Trophoblast cell (in vitro differentiated cells and primary cell): ENCODE results near the gene ARHGEF12.
"Not testable (repeated sequence)": the region's sequence is repeated elsewhere in the genome, so short reads cannot be mapped to it uniquely, and the experiment has no call there.

Experiments
- DNase-seq, 2 donors: peaks; one replicate each; pipeline ENCODE4 v3.0.0-alpha.2; 2016
- H2AFZ ChIP-seq: 2 replicates; pipeline ENCODE4 v1.6.1; 2013; ENCODE audit warnings: low read length, moderate library complexity, mild to moderate bottlenecking; ENCODE audit not compliant: insufficient read depth, poor library complexity
- H2AK5ac ChIP-seq: 2 replicates; pipeline ENCODE4 v1.6.1; 2013; ENCODE audit warnings: mild to moderate bottlenecking, low read length
- H2BK120ac ChIP-seq: 2 replicates; pipeline ENCODE4 v1.6.1; 2013; ENCODE audit warnings: low read length, mild to moderate bottlenecking, moderate library complexity; ENCODE audit not compliant: insufficient read depth, poor library complexity
- H2BK12ac ChIP-seq: 2 replicates; pipeline ENCODE4 v1.6.1; 2013; ENCODE audit warnings: mild to moderate bottlenecking, low read length, moderate library complexity
- H2BK5ac ChIP-seq: 2 replicates; pipeline ENCODE4 v1.6.1; 2013; ENCODE audit warnings: low read length, low read depth, moderate library complexity, mild to moderate bottlenecking; ENCODE audit not compliant: poor library complexity
- H3K14ac ChIP-seq: 2 replicates; pipeline ENCODE4 v1.6.1; 2013; ENCODE audit warnings: mild to moderate bottlenecking, low read length
- H3K18ac ChIP-seq: 2 replicates; pipeline ENCODE4 v1.6.1; 2013; ENCODE audit warnings: mild to moderate bottlenecking, low read length
- H3K23ac ChIP-seq: 2 replicates; pipeline ENCODE4 v1.6.1; 2013; ENCODE audit warnings: low read length
- H3K27ac ChIP-seq: 2 replicates; pipeline ENCODE4 v1.5.1; 2013; ENCODE audit warnings: low read depth, mild to moderate bottlenecking, inconsistent platforms, low read length, moderate library complexity
- H3K27me3 ChIP-seq: 2 replicates; pipeline ENCODE4 v1.6.1; 2013; ENCODE audit warnings: inconsistent platforms, mild to moderate bottlenecking, low read length, moderate library complexity; ENCODE audit not compliant: insufficient read depth
- H3K36me3 ChIP-seq, 2 experiments: 1 replicate in 1 of 2; 2 replicates in 1 of 2; pipeline ENCODE4 v1.6.1; 2013; ENCODE audit warnings: low read length in 2 of 2, mild to moderate bottlenecking in 2 of 2, moderate library complexity in 1 of 2; ENCODE audit not compliant: insufficient read depth in 2 of 2, control insufficient read depth in 1 of 2
- H3K4ac ChIP-seq: 2 replicates; pipeline ENCODE4 v1.6.1; 2013; ENCODE audit warnings: low read depth, mild to moderate bottlenecking, low read length, moderate library complexity
- H3K4me1 ChIP-seq, 2 experiments: 1 replicate in 1 of 2; 2 replicates in 1 of 2; pipeline ENCODE4 v1.6.1; 2013; ENCODE audit warnings: low read length in 2 of 2, mild to moderate bottlenecking in 2 of 2, moderate library complexity in 1 of 2; ENCODE audit not compliant: insufficient read depth in 2 of 2, control insufficient read depth in 1 of 2
- H3K4me2 ChIP-seq: 2 replicates; pipeline ENCODE4 v1.6.1; 2013; ENCODE audit warnings: inconsistent platforms, mild to moderate bottlenecking, low read length, moderate library complexity
- H3K4me3 ChIP-seq: 2 replicates; pipeline ENCODE4 v1.5.1; 2013; ENCODE audit warnings: mild to moderate bottlenecking, low read depth, low read length, inconsistent platforms
- H3K79me1 ChIP-seq: one replicate; pipeline ENCODE4 v1.6.1; 2013; ENCODE audit warnings: low read length
- H3K79me2 ChIP-seq: 2 replicates; pipeline ENCODE4 v1.6.1; 2013; ENCODE audit warnings: low read length, mild to moderate bottlenecking; ENCODE audit not compliant: control insufficient read depth, insufficient read depth, poor library complexity
- H3K9ac ChIP-seq: 2 replicates; pipeline ENCODE4 v1.6.1; 2013; ENCODE audit warnings: mild to moderate bottlenecking, low read length
- H3K9me3 ChIP-seq: 2 replicates; pipeline ENCODE4 v1.6.1; 2013; ENCODE audit warnings: low read depth, mild to moderate bottlenecking, control low read depth, inconsistent platforms, low read length; ENCODE audit not compliant: insufficient read depth
- H4K12ac ChIP-seq: 2 replicates; pipeline ENCODE4 v1.6.1; 2013; ENCODE audit warnings: low read depth, mild to moderate bottlenecking, low read length, moderate library complexity
- H4K8ac ChIP-seq: 2 replicates; pipeline ENCODE4 v1.6.1; 2013; ENCODE audit warnings: low read depth, mild to moderate bottlenecking, low read length, moderate library complexity
- H4K91ac ChIP-seq: one replicate; pipeline ENCODE4 v1.6.1; 2013; ENCODE audit warnings: low read depth, mild to moderate bottlenecking, low read length, moderate library complexity
- WGBS: extraction: QIAGEN DNeasy Blood & Tissue Kit; methylation state at CpG from one replicate; pipeline ENCODE4 v1.1.7; 2013; ENCODE audit warnings: missing lambda C conversion rate; ENCODE audit not compliant: insufficient read length, insufficient coverage; ENCODE audit errors: extremely low coverage; 5-methylcytosine and 5-hydroxymethylcytosine counted together

ARHGEF12 gene

GRCh38 chr11:120501976-120502755 lies 166.0 kb downstream of the ARHGEF12 start:
- Histone ChIP-seq H4K91ac (no peak overlapping the region), H3K79me1 (no peaks in the 10 kb centered on the region), H3K9me3 (no peaks in the 10 kb centered on the region), H4K12ac (no peak overlapping the region), H2AFZ (no peak overlapping the region), H3K36me3 (no peaks in the 10 kb centered on the region), H4K8ac (no peak overlapping the region), H2AK5ac (no peak overlapping the region), H3K27ac (no peak overlapping the region), H3K4ac (no peak overlapping the region), H3K4me1 (no peaks in the 10 kb centered on the region), H3K9ac (no peak overlapping the region), H3K14ac (no peak overlapping the region), H3K18ac (no peak overlapping the region), H3K23ac (no peak overlapping the region), H3K4me3 (no peak overlapping the region), H2BK12ac (no peak overlapping the region), H2BK5ac (no peak overlapping the region), H3K4me2 (no peak overlapping the region), H3K27me3 (no peaks in the 10 kb centered on the region), H3K79me2 (no peaks in the 10 kb centered on the region), H2BK120ac (no peak overlapping the region)
- no CpG with 5 or more reads among the region's 5 CpGs for WGBS
- DNase-seq = peak in 1 of 2 donors; percentile 9

DNA sequence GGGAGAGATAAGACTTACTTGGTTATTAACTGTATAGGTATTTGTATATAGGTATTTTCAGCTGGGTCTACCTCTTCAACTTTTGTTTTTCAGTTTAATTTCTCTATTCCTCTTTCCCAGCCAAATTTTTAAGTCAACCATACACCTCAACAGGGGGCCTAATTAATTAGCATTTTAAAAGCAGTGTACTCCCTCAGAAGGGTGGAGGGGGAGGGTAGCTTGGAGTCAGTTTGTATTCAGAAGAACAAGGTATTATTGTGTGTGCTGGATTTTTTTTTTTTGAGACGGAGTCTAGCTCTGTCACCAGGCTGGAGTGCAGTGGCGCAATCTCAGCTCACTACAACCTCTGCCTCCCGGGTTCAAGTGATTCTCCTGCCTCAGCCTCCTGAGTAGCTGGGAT lies 167.3 kb downstream of the ARHGEF12 start:
- no CpG with 5 or more reads among the region's 3 CpGs for WGBS
- DNase-seq, H3K36me3 ChIP-seq, H2BK120ac ChIP-seq, H4K12ac ChIP-seq, H2AK5ac ChIP-seq, H3K14ac ChIP-seq, H2AFZ ChIP-seq, H3K27me3 ChIP-seq, H3K23ac ChIP-seq, H3K4ac ChIP-seq, H3K79me1 ChIP-seq, H3K4me2 ChIP-seq, H2BK12ac ChIP-seq, H3K79me2 ChIP-seq, H3K27ac ChIP-seq, H3K9ac ChIP-seq, H2BK5ac ChIP-seq, H3K4me3 ChIP-seq, H4K91ac ChIP-seq, H3K18ac ChIP-seq, H3K9me3 ChIP-seq, H4K8ac ChIP-seq, H3K4me1 ChIP-seq: not testable (repeated sequence)

GRCh38 chr11:120505801-120506425 lies 169.7 kb downstream of the ARHGEF12 start:
- Histone ChIP-seq H3K14ac (no peak overlapping the region), H3K9ac (no peak overlapping the region), H3K4me3 (no peak overlapping the region), H4K12ac (no peak overlapping the region), H3K4me1 (no peaks in the 10 kb centered on the region), H3K4me2 (no peak overlapping the region), H3K18ac (no peak overlapping the region), H2BK120ac (no peak overlapping the region), H3K79me1 (no peaks in the 10 kb centered on the region), H2AK5ac (no peak overlapping the region), H2BK5ac (no peak overlapping the region), H3K9me3 (no peaks in the 10 kb centered on the region), H3K79me2 (no peaks in the 10 kb centered on the region), H3K27ac (no peak overlapping the region), H3K23ac (no peak overlapping the region), H3K27me3 (no peaks in the 10 kb centered on the region), H4K91ac (no peak overlapping the region), H2BK12ac (no peak overlapping the region), H3K36me3 (no peaks in the 10 kb centered on the region), H4K8ac (no peak overlapping the region), H2AFZ (no peak overlapping the region), H3K4ac (no peak overlapping the region)
- no peak for DNase-seq
- WGBS = no CpG with 5 or more reads among the region's 7 CpGs

DNA sequence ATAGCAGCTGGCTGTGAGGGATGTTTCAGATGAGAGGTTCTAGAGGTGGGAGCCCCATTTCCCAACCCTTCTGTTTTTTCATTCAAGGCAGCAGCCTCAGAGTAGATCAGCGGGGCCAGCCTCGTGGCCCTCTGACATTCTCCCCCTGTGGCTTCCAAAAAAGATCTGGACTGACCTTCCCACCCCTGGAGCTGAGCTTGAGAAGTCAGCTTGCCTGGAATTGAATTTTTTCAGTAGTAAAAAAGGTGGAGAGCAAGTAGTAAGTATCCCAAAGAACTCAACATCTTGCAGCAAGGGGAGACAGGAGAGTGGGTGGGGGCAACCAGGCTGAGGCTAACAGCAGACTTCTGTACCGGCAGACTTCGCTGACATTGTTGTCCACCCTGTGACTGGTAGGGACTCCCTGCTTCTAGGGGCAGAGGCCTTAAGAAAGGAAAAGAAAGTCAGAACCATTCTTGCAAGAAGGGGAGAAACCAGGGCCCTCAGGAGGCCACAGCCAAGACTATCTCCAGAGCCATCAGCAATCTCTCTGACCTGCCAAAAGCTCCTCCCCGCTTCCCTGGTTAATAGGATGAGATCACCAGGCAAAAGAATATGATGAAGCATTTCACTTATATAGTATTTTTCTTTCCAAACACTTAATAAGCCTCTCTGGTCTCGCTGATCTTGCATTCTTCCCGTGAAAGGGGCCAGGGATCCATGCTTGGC lies 173.3 kb downstream of the ARHGEF12 start:
- peaks cover 11% of the 10 kb centered on the region for H3K27me3 ChIP-seq
- no peak overlapping the region for H2BK12ac ChIP-seq
- H3K79me1 ChIP-seq = no peaks in the 10 kb centered on the region
- H3K14ac ChIP-seq = no peak overlapping the region
- no peak overlapping the region for H3K4me2 ChIP-seq
- no peak overlapping the region for H3K23ac ChIP-seq
- DNase-seq = no peak
- H3K27ac ChIP-seq = no peak overlapping the region
- H3K79me2 ChIP-seq = no peaks in the 10 kb centered on the region
- H3K4me3 ChIP-seq = no peak overlapping the region
- H2AFZ ChIP-seq = no peak overlapping the region
- H3K9ac ChIP-seq = no peak overlapping the region
- H4K91ac ChIP-seq = no peak overlapping the region
- no peak overlapping the region for H3K4ac ChIP-seq
- no peak overlapping the region for H2AK5ac ChIP-seq
- no peaks in the 10 kb centered on the region for H3K4me1 ChIP-seq
- WGBS = no CpG with 5 or more reads among the region's 7 CpGs
- no peak overlapping the region for H2BK5ac ChIP-seq
- H4K8ac ChIP-seq = no peak overlapping the region
- H2BK120ac ChIP-seq = no peak overlapping the region
- H3K9me3 ChIP-seq = no peaks in the 10 kb centered on the region
- no peak overlapping the region for H4K12ac ChIP-seq
- H3K36me3 ChIP-seq = no peaks in the 10 kb centered on the region
- H3K18ac ChIP-seq = no peak overlapping the region
